ENCODE results near the gene FBN2. TPM values are rescaled to one million over a fixed set of nuclear protein-coding genes. Genes with fewer than 3 reads are reported as not detected.

Gene FBN2
- total and polyA plus RNA-seq, 9 of the 15 experiments (the other 6 are each of a cell fraction or from before 2014, with no cell fraction given), result 0.01 to 0.09 TPM; not detected in 7

- DNase-seq (ENCODE audit: extremely low read depth in 1 of 4, low spot score in 3 of 4), result no peak
- no TSS peak for BruUV-seq (replicated peaks)
- TF ChIP-seq ZNF41 (CRISPR knock-in tag; conservative IDR thresholded peaks at IDR 0.05), result no peak
- no peaks in the 10 kb centered on the region for H4K20me1 ChIP-seq (replicated peaks; ENCODE audit: control insufficient read depth, insufficient read depth, low read length)
- H3K4me1 ChIP-seq (replicated peaks in 1 of 2; ENCODE audit: control insufficient read depth in 2 of 2, insufficient read depth in 2 of 2, low read length in 2 of 2), result no peaks in the 10 kb centered on the region
- no peaks in the 10 kb centered on the region for H3K79me2 ChIP-seq (ENCODE audit: control insufficient read depth, insufficient read depth, low read length)
- H3K27ac ChIP-seq (ENCODE audit: extremely low read depth, low read depth, low read length), result no peak overlapping the region
- no peak overlapping the region for H2AFZ ChIP-seq (ENCODE audit: low read depth, low read length)
- no peaks in the 10 kb centered on the region for H3K9me3 ChIP-seq (replicated peaks; ENCODE audit: control insufficient read depth, insufficient read depth, low read depth, low read length)
- ATAC-seq, result no peak
- no peak overlapping the region for H3K9ac ChIP-seq (ENCODE audit: insufficient read depth in 1 of 2, low read depth in 2 of 2, low read length in 2 of 2)
- no peaks in the 10 kb centered on the region for H3K27me3 ChIP-seq (ENCODE audit: control insufficient read depth in 2 of 2, insufficient read depth in 2 of 2, low read length in 2 of 2)
- no peak overlapping the region for H3K4me2 ChIP-seq (ENCODE audit: insufficient read depth, low read length)
- no peak for FAIRE-seq
- in situ Hi-C loops (cut with MboI), result no loop called here
- WGBS (ENCODE audit: insufficient coverage, low coverage, missing lambda C conversion rate), result 0% methylated on average over 3 of the region's 3 CpGs
- H3K9me1 ChIP-seq (ENCODE audit: control insufficient read depth, insufficient read depth, low read length), result no peaks in the 10 kb centered on the region
- H3K4me3 ChIP-seq, result no peak overlapping the region
- no peaks in the 10 kb centered on the region for H3K36me3 ChIP-seq (ENCODE audit: control insufficient read depth, insufficient read depth, low read length)
- ChIA-PET POLR2A (no interaction called here), CTCF (ENCODE audit: low intra/inter-chr PET ratio) (no interaction called here)
- intact Hi-C loops (cut with micrococcal nuclease), result no loop called here
These were observed 273.3 kb downstream of the FBN2 start for GRCh38 chr5:128264564-128265360.

DNA sequence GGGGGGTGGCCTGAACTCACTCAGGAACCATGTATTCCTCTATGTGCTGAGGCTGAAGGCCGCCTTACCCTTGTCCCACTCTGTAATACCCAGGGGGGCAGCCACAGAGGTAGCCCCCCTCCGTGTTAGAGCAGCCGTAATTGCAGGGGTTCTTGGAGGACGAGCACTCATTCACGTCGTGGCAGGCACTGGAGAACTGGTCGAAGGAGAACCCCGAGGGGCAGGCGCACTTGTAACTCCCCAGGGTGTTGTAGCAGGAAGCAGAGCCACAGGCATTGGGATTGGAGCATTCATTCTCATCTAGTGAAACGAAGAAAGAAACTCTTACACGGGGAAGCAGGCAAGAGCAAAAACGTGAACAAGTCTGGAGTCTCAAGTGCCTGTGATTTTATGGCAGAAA is 274.7 kb downstream of the FBN2 start:
- DNase-seq (ENCODE audit: extremely low read depth in 1 of 4, low spot score in 3 of 4), result no peak
- no peak for ATAC-seq
- WGBS (ENCODE audit: insufficient coverage, low coverage, missing lambda C conversion rate), result under 1% methylated on average over 12 of the region's 12 CpGs
- in situ Hi-C loops (cut with MboI) (no loop called here), intact Hi-C loops (cut with micrococcal nuclease) (no loop called here)
- H3K27me3 ChIP-seq (ENCODE audit: control insufficient read depth in 2 of 2, insufficient read depth in 2 of 2, low read length in 2 of 2), result no peaks in the 10 kb centered on the region
- no peaks in the 10 kb centered on the region for H3K9me3 ChIP-seq (replicated peaks; ENCODE audit: control insufficient read depth, insufficient read depth, low read depth, low read length)
- CTCF ChIA-PET (ENCODE audit: low intra/inter-chr PET ratio), result no interaction called here
- H3K79me2 ChIP-seq (ENCODE audit: control insufficient read depth, insufficient read depth, low read length), result no peaks in the 10 kb centered on the region
- no peaks in the 10 kb centered on the region for H3K4me1 ChIP-seq (replicated peaks in 1 of 2; ENCODE audit: control insufficient read depth in 2 of 2, insufficient read depth in 2 of 2, low read length in 2 of 2)
- BruUV-seq (replicated peaks), result no TSS peak
- H3K4me3 ChIP-seq, result no peak overlapping the region
- H4K20me1 ChIP-seq (replicated peaks; ENCODE audit: control insufficient read depth, insufficient read depth, low read length), result no peaks in the 10 kb centered on the region
- no peak overlapping the region for H3K27ac ChIP-seq (ENCODE audit: extremely low read depth, low read depth, low read length)
- H3K9ac ChIP-seq (ENCODE audit: insufficient read depth in 1 of 2, low read depth in 2 of 2, low read length in 2 of 2), result no peak overlapping the region
- no peak overlapping the region for H2AFZ ChIP-seq (ENCODE audit: low read depth, low read length)
- no peak for FAIRE-seq
- H3K9me1 ChIP-seq (ENCODE audit: control insufficient read depth, insufficient read depth, low read length), result no peaks in the 10 kb centered on the region
- no peaks in the 10 kb centered on the region for H3K36me3 ChIP-seq (ENCODE audit: control insufficient read depth, insufficient read depth, low read length)
- POLR2A ChIA-PET, result no interaction called here
- H3K4me2 ChIP-seq (ENCODE audit: insufficient read depth, low read length), result no peak overlapping the region
- TF ChIP-seq KDM4B (IDR thresholded peaks at IDR 0.05; ENCODE audit: borderline replicate concordance in 2 of 2, low read depth in 1 of 2) (no peak), NCOR1 (IDR thresholded peaks at IDR 0.05) (no peak), RBM22 (IDR thresholded peaks at IDR 0.05; ENCODE audit: low read depth, low read length, poor library complexity, severe bottlenecking) (no peak), ZKSCAN3 (CRISPR knock-in tag; IDR thresholded peaks at IDR 0.05) (no peak), ZNF143 (CRISPR knock-in tag; IDR thresholded peaks at IDR 0.05) (no peak), PML (IDR thresholded peaks at IDR 0.05; ENCODE audit: low read length) (no peak), ZNF551 (CRISPR knock-in tag; IDR thresholded peaks at IDR 0.05) (no peak), SMAD4 (CRISPR knock-in tag; conservative IDR thresholded peaks at IDR 0.05) (no peak)
- TF ChIP-seq, protein P1, sequence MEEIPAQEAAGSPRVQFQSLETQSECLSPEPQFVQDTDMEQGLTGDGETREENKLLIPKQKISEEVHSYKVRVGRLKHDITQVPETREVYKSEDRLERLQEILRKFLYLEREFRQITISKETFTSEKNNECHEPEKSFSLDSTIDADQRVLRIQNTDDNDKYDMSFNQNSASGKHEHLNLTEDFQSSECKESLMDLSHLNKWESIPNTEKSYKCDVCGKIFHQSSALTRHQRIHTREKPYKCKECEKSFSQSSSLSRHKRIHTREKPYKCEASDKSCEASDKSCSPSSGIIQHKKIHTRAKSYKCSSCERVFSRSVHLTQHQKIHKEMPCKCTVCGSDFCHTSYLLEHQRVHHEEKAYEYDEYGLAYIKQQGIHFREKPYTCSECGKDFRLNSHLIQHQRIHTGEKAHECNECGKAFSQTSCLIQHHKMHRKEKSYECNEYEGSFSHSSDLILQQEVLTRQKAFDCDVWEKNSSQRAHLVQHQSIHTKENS (CRISPR knock-in tag; IDR thresholded peaks at IDR 0.05), result no peak
- TF ChIP-seq, protein P2, sequence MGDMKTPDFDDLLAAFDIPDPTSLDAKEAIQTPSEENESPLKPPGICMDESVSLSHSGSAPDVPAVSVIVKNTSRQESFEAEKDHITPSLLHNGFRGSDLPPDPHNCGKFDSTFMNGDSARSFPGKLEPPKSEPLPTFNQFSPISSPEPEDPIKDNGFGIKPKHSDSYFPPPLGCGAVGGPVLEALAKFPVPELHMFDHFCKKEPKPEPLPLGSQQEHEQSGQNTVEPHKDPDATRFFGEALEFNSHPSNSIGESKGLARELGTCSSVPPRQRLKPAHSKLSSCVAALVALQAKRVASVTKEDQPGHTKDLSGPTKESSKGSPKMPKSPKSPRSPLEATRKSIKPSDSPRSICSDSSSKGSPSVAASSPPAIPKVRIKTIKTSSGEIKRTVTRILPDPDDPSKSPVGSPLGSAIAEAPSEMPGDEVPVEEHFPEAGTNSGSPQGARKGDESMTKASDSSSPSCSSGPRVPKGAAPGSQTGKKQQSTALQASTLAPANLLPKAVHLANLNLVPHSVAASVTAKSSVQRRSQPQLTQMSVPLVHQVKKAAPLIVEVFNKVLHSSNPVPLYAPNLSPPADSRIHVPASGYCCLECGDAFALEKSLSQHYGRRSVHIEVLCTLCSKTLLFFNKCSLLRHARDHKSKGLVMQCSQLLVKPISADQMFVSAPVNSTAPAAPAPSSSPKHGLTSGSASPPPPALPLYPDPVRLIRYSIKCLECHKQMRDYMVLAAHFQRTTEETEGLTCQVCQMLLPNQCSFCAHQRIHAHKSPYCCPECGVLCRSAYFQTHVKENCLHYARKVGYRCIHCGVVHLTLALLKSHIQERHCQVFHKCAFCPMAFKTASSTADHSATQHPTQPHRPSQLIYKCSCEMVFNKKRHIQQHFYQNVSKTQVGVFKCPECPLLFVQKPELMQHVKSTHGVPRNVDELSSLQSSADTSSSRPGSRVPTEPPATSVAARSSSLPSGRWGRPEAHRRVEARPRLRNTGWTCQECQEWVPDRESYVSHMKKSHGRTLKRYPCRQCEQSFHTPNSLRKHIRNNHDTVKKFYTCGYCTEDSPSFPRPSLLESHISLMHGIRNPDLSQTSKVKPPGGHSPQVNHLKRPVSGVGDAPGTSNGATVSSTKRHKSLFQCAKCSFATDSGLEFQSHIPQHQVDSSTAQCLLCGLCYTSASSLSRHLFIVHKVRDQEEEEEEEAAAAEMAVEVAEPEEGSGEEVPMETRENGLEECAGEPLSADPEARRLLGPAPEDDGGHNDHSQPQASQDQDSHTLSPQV (IDR thresholded peaks at IDR 0.05), result no peak
